H1 (cell line): ENCODE data around the gene PIEZO1. TPM values are rescaled to one million over a fixed set of nuclear protein-coding genes. Genes with fewer than 3 reads are reported as not detected.

Source experiments
- CTCF ChIA-PET: fragments of 300-600 bp; sonication (Branson Sonifier 250); formaldehyde crosslinking; loops from one replicate; lab custom pipeline; 2021; ENCODE audit not compliant: partially characterized antibody; lab: Charles Lee
- POLR2A ChIA-PET: fragments of 300-600 bp; sonication (Branson Sonifier 250); formaldehyde crosslinking; loops from one replicate; lab custom pipeline; 2021; ENCODE audit warnings: inconsistent platforms; ENCODE audit not compliant: partially characterized antibody; lab: Charles Lee
- DNase-seq, 2 experiments: peaks; one replicate each; pipeline versions ENCODE4 v3.0.0 to v3.0.0-alpha.2; 2010 to 2022; ENCODE audit warnings: low spot score in 2 of 2, low read depth in 1 of 2, mixed read lengths in 1 of 2
- FAIRE-seq: peaks from 2 replicates; lab custom pipeline; 2011; peaks lifted over from hg19 to GRCh38; lab: Jason Lieb, UNC
- H2AFZ ChIP-seq: 2 replicates; pipeline ENCODE4 v1.8.1; 2012; ENCODE audit warnings: low read length, inconsistent platforms
- H2AK5ac ChIP-seq: 2 replicates; pipeline ENCODE4 v1.6.1; 2013; ENCODE audit warnings: low read depth, low read length
- H2BK120ac ChIP-seq: replicated peaks from 2 replicates; pipeline ENCODE3; 2013; ENCODE audit warnings: low read depth, low read length, inconsistent platforms
- H2BK12ac ChIP-seq: 2 replicates; pipeline ENCODE4 v1.6.1; 2013; ENCODE audit warnings: low read depth, low read length
- H2BK15ac ChIP-seq: 2 replicates; pipeline ENCODE4 v1.6.1; 2013; ENCODE audit warnings: low read length
- H2BK20ac ChIP-seq: 2 replicates; pipeline ENCODE4 v1.6.1; 2013; ENCODE audit warnings: low read length
- H2BK5ac ChIP-seq: 2 replicates; pipeline ENCODE4 v1.6.1; 2013; ENCODE audit warnings: low read depth, low read length
- H3K14ac ChIP-seq: 2 replicates; pipeline ENCODE4 v1.6.1; 2013; ENCODE audit warnings: inconsistent platforms; ENCODE audit not compliant: insufficient read length
- H3K18ac ChIP-seq: 2 replicates; pipeline ENCODE4 v1.6.1; 2013; ENCODE audit warnings: low read length; ENCODE audit errors: extremely low read depth
- H3K23ac ChIP-seq: 2 replicates; pipeline ENCODE4 v1.6.1; 2013; ENCODE audit warnings: inconsistent platforms; ENCODE audit not compliant: insufficient read length
- H3K23me2 ChIP-seq: 2 replicates; pipeline ENCODE4 v1.6.1; 2013; ENCODE audit warnings: low read depth, low read length
- H3K27ac ChIP-seq: 2 replicates; pipeline ENCODE4 v1.6.1; 2011; ENCODE audit warnings: low read depth, low read length, inconsistent platforms
- H3K27me3 ChIP-seq, 4 experiments: replicated peaks in 1 of 4; 1 replicate in 1 of 4; 2 replicates in 3 of 4; pipeline versions ENCODE4 v1.6.1 to v1.8.1; 2011 to 2013; ENCODE audit warnings: low read length in 3 of 4, mild to moderate bottlenecking in 3 of 4, inconsistent platforms in 2 of 4, mixed read lengths in 2 of 4, moderate library complexity in 1 of 4; ENCODE audit not compliant: control insufficient read depth in 3 of 4, insufficient read depth in 3 of 4; ENCODE audit errors: extremely low read depth in 1 of 4
- H3K36me3 ChIP-seq, 4 experiments: 2 replicates each; pipeline versions ENCODE4 v1.6.1 to v1.8.1; 2011 to 2013; ENCODE audit warnings: mild to moderate bottlenecking in 4 of 4, low read length in 3 of 4, moderate library complexity in 2 of 4, control low read depth in 1 of 4, inconsistent platforms in 1 of 4; ENCODE audit not compliant: insufficient read depth in 4 of 4, control insufficient read depth in 2 of 4
- H3K4ac ChIP-seq: replicated peaks from 2 replicates; pipeline ENCODE3; 2013; ENCODE audit warnings: low read length, low read depth, mixed read lengths, inconsistent platforms; ENCODE audit not compliant: insufficient read length
- H3K4me1 ChIP-seq, 4 experiments: replicated peaks in 1 of 4; 1 replicate in 1 of 4; 2 replicates in 3 of 4; pipeline versions ENCODE4 v1.6.1 to v1.8.1; 2011 to 2013; ENCODE audit warnings: low read length in 3 of 4, inconsistent platforms in 2 of 4, mixed read lengths in 1 of 4; ENCODE audit not compliant: insufficient read depth in 4 of 4, control insufficient read depth in 3 of 4
- H3K4me2 ChIP-seq, 2 experiments: 2 replicates each; pipeline versions ENCODE4 v1.6.1 to v1.8.1; 2011 to 2013; ENCODE audit warnings: low read depth in 2 of 2, low read length in 2 of 2, control low read depth in 1 of 2, inconsistent platforms in 1 of 2, mild to moderate bottlenecking in 1 of 2; ENCODE audit not compliant: insufficient read depth in 1 of 2
- H3K4me3 ChIP-seq, 4 experiments: fragments of 200-600, 300-600 bp in 1 of 4; sonication (generic), shearing (Covaris generic), sonication (Bioruptor Twin) in 1 of 4; 2 replicates each; pipeline versions ENCODE4 v1.5.1 to v1.8.1; 2011 to 2016; ENCODE audit warnings: low read length in 4 of 4, low read depth in 3 of 4, control low read depth in 2 of 4, inconsistent platforms in 2 of 4, mild to moderate bottlenecking in 2 of 4, mixed read lengths in 1 of 4, moderate library complexity in 1 of 4; ENCODE audit not compliant: insufficient read depth in 2 of 4; ENCODE audit errors: extremely low read depth in 1 of 4
- H3K56ac ChIP-seq: replicated peaks from 2 replicates; pipeline ENCODE3; 2013; ENCODE audit warnings: low read depth, mild to moderate bottlenecking, mixed read lengths, low read length, inconsistent platforms; ENCODE audit not compliant: insufficient read length
- H3K79me1 ChIP-seq: 2 replicates; pipeline ENCODE4 v1.6.1; 2013; ENCODE audit warnings: low read depth, low read length, control low read depth
- H3K79me2 ChIP-seq, 2 experiments: 2 replicates each; pipeline versions ENCODE4 v1.6.1 to v1.8.1; 2012 to 2013; ENCODE audit warnings: low read length in 2 of 2, mild to moderate bottlenecking in 2 of 2, inconsistent platforms in 1 of 2; ENCODE audit not compliant: insufficient read depth in 2 of 2, control insufficient read depth in 1 of 2
- H3K9ac ChIP-seq, 4 experiments: replicated peaks in 1 of 4; 1 replicate in 1 of 4; 2 replicates in 3 of 4; pipeline versions ENCODE4 v1.6.1 to v1.8.1; 2011 to 2013; ENCODE audit warnings: low read depth in 3 of 4, low read length in 3 of 4, control low read depth in 2 of 4, mild to moderate bottlenecking in 2 of 4, moderate library complexity in 2 of 4, inconsistent platforms in 1 of 4; ENCODE audit errors: extremely low read depth in 1 of 4
- H3K9me3 ChIP-seq, 2 experiments: 2 replicates each; pipeline versions ENCODE4 v1.6.1 to v1.8.1; 2012 to 2013; ENCODE audit warnings: mild to moderate bottlenecking in 2 of 2, moderate library complexity in 2 of 2, control low read depth in 1 of 2, inconsistent platforms in 1 of 2, low read depth in 1 of 2, low read length in 1 of 2, mixed read lengths in 1 of 2; ENCODE audit not compliant: insufficient read depth in 2 of 2
- H4K20me1 ChIP-seq, 2 experiments: replicated peaks in 1 of 2; 2 replicates each; pipeline versions ENCODE3 to v1.8.1; 2011 to 2013; ENCODE audit warnings: inconsistent platforms in 2 of 2, low read length in 2 of 2, mild to moderate bottlenecking in 1 of 2; ENCODE audit not compliant: insufficient read depth in 2 of 2, control insufficient read depth in 1 of 2
- H4K5ac ChIP-seq: 2 replicates; pipeline ENCODE4 v1.6.1; 2013; ENCODE audit warnings: low read length, low read depth, mixed read lengths, inconsistent platforms; ENCODE audit not compliant: insufficient read length
- H4K8ac ChIP-seq: 2 replicates; pipeline ENCODE4 v1.8.0; 2013; ENCODE audit warnings: mild to moderate bottlenecking, moderate library complexity, low read length, inconsistent platforms; ENCODE audit not compliant: insufficient read depth; ENCODE audit errors: extremely low read depth
- H4K91ac ChIP-seq: replicated peaks from 2 replicates; pipeline ENCODE3; 2013; ENCODE audit warnings: low read length, mixed read lengths, inconsistent platforms; ENCODE audit not compliant: insufficient read length
- EGR1 ChIP-seq: IDR thresholded peaks from 2 replicates; pipeline ENCODE4 v1.6.1; 2011; ENCODE audit warnings: low read depth, low read length, borderline replicate concordance
- EP300 ChIP-seq, 2 experiments: IDR thresholded peaks; 1 replicate in 1 of 2; 2 replicates in 1 of 2; pipeline ENCODE4 v1.6.1; 2011 to 2012; ENCODE audit warnings: low read depth in 2 of 2, low read length in 2 of 2, mild to moderate bottlenecking in 2 of 2, borderline replicate concordance in 1 of 2, inconsistent platforms in 1 of 2, moderate library complexity in 1 of 2
- GTF2F1 ChIP-seq: IDR thresholded peaks from 2 replicates; pipeline ENCODE4 v1.6.1; 2012; ENCODE audit warnings: low read depth, low read length, improper control_type of control experiment, borderline replicate concordance
- KDM5A ChIP-seq: fragments of 200-600 bp; IDR thresholded peaks from 2 replicates; pipeline ENCODE4 v1.7.1; 2012; ENCODE audit warnings: mild to moderate bottlenecking, low read length, inconsistent platforms, mixed read lengths
- NANOG ChIP-seq: IDR thresholded peaks from 2 replicates; pipeline ENCODE4 v1.6.1; 2011; ENCODE audit warnings: low read length, low read depth, mild to moderate bottlenecking, inconsistent platforms; ENCODE audit not compliant: insufficient read depth, poor library complexity, severe bottlenecking
- ZNF274 ChIP-seq: IDR thresholded peaks from 2 replicates; pipeline ENCODE4 v1.7.0; 2012; ENCODE audit warnings: low read length, borderline replicate concordance; ENCODE audit errors: extremely low read depth
- WGBS, 2 experiments: shearing (Covaris generic) in 1 of 2; methylation state at CpG; one replicate each; pipeline versions ENCODE4 v1.1.6 to v1.1.7; 2013 to 2015; ENCODE audit warnings: low lambda C conversion rate in 2 of 2, mixed read lengths in 2 of 2, inconsistent platforms in 1 of 2, low coverage in 1 of 2, missing lambda C conversion rate in 1 of 2; ENCODE audit not compliant: insufficient replicate concordance in 2 of 2, insufficient coverage in 1 of 2, insufficient read length in 1 of 2; ENCODE audit errors: extremely low coverage in 1 of 2, missing lambda C conversion rate in 1 of 2; 5-methylcytosine and 5-hydroxymethylcytosine counted together
- polyA plus RNA-seq, 7 experiments: library from polyadenylated mRNA; depleted of rRNA in 3 of 7; stranded (reverse) in 5 of 7; unstranded in 2 of 7; fragments of >200 nt in 5 of 7; fragments of 200-250 nt in 2 of 7; gene quantifications; 1 replicate in 5 of 7; 2 replicates in 1 of 7; 4 replicates in 1 of 7; pipeline versions ENCODE4 v1.2.1 to v1.2.3, GENCODE V29; 2011 to 2013; ENCODE audit warnings: missing spikeins in 2 of 7, mixed read lengths in 2 of 7
- total RNA-seq: library from RNA; stranded (reverse); fragmentation: NEBNext Ultra II Directional; extraction: Animal tissue kit (Norgen Biotek cat#: 25700); gene quantifications from 2 replicates; pipeline ENCODE4 v1.2.1, GENCODE V29; 2021
- TF ChIP-seq, protein P1 (sequence below), 3 experiments: IDR thresholded peaks; 1 replicate in 2 of 3; 2 replicates in 1 of 3; pipeline versions ENCODE4 v1.5.1 to v1.6.1; 2011; ENCODE audit warnings: low read length in 3 of 3, mild to moderate bottlenecking in 3 of 3, inconsistent platforms in 2 of 3, low read depth in 1 of 3, moderate library complexity in 1 of 3; ENCODE audit not compliant: insufficient read depth in 1 of 3; ENCODE audit errors: control extremely low read depth in 1 of 3

PIEZO1 gene
- total and polyA plus RNA-seq, 2 of the 8 experiments (the other 6 are each of a cell fraction or from before 2014, with no cell fraction given) = 42.3 to 67.5 TPM

DNA sequence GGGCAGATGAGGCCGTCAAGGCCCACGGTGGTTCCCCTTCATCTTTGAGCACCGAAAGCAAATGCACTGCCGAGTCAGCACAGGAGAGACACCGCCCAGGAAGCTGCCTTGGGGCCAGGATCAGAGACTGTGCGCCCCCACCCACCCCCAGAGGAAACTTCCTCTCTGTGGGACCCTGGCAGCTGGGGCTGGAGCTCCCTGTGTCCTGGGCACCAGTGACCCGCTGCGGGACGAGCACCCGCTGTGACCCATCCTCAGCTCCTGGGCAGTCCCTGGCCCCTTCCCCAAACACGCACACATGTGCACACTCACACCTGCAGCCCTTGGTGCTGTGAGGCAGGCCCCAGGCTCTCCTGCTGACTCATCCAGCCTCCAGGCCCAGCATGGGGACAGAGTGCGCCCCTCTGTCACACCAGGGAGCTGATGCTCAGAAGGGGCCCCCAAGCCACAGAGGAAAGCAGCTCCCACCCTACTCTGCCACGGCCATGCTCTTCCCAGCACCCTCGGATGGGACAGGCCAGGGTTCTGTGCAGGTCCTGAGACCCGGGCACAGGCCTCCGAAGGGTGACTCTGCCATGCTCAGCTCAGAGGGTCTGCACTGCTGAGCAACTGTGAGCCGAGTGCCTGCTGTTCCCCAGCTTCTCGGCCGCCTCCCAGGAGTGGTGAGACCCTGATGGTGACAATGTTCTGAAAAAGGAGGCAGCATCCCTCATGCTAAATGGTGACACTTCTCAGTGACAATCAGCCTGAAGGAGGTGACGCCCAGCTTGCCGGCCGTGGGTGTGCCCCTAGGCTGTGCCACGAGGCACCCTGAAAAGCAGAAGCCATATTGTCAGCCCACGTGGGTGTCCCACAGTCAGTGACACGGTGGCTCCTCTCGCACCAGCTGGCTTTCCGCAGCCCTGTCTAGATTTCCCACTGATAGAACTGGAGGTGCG is 3.6 kb downstream of the PIEZO1 start:
- Histone ChIP-seq H3K14ac (no peak overlapping the region), H3K18ac (peak overlapping the region; percentile 19; the same call in 1 of the 2 replicates), H2BK5ac (no peak overlapping the region), H3K79me2 (peaks cover 0 to 26% of the 10 kb centered on the region in 2 experiments; a peak in 1 of 4 replicates), H3K56ac (no peak overlapping the region), H3K23me2 (peaks cover 6% of the 10 kb centered on the region; the same call in 1 of the 2 replicates), H2AK5ac (no peak overlapping the region; the same call in 1 of the 2 replicates), H3K23ac (no peak overlapping the region), H2BK20ac (no peak overlapping the region), H3K27me3 (peaks cover 0 to 6% (median 3%) of the 10 kb centered on the region in 4 experiments; a peak in 3 of 7 replicates), H2BK120ac (no peak overlapping the region), H3K4ac (no peak overlapping the region), H2AFZ (no peak overlapping the region), H3K27ac (no peak overlapping the region), H3K4me2 (no peak overlapping the region), H3K4me3 (no peak overlapping the region), H3K9me3 (no peaks in the 10 kb centered on the region), H3K79me1 (peaks cover 4% of the 10 kb centered on the region; the same call in 1 of the 2 replicates), H2BK12ac (no peak overlapping the region), H3K4me1 (peaks cover 2 to 19% (median 9%) of the 10 kb centered on the region in 4 experiments), H4K20me1 (peaks cover 0 to 11% of the 10 kb centered on the region in 2 experiments), H4K91ac (no peak overlapping the region), H4K8ac (no peak overlapping the region; the same call in 1 of the 2 replicates), H2BK15ac (no peak overlapping the region), H4K5ac (no peak overlapping the region), H3K9ac (no peak overlapping the region), H3K36me3 (no peaks in the 10 kb centered on the region)
- FAIRE-seq = no peak
- no peak for DNase-seq
- CTCF ChIA-PET = interaction anchor here (0.7 to 7.4 kb wide), 14 partner anchors 11 to 1003 kb away, joined by 3 to 94 read pairs (median 4); no protein-coding TSS in a partner anchor
- POLR2A ChIA-PET = interaction anchor here (0.6 to 2.0 kb wide), 8 partner anchors 8 to 478 kb away, joined by 3 to 9 read pairs (median 4); no protein-coding TSS in a partner anchor
- 88% methylated on average over 28 of the region's 28 CpGs; no CpG with 5 or more reads in 1 of the 2 experiments for WGBS, 2 experiments
- TF ChIP-seq EP300 (IDR thresholded peaks at IDR 0.05; ENCODE audit: borderline replicate concordance in 1 of 2, low read depth in 2 of 2, low read length in 2 of 2) (no peak), ZNF274 (no peak), GTF2F1 (no peak), KDM5A (no peak), EGR1 (no peak), NANOG (no peak)
- TF ChIP-seq, protein P1, sequence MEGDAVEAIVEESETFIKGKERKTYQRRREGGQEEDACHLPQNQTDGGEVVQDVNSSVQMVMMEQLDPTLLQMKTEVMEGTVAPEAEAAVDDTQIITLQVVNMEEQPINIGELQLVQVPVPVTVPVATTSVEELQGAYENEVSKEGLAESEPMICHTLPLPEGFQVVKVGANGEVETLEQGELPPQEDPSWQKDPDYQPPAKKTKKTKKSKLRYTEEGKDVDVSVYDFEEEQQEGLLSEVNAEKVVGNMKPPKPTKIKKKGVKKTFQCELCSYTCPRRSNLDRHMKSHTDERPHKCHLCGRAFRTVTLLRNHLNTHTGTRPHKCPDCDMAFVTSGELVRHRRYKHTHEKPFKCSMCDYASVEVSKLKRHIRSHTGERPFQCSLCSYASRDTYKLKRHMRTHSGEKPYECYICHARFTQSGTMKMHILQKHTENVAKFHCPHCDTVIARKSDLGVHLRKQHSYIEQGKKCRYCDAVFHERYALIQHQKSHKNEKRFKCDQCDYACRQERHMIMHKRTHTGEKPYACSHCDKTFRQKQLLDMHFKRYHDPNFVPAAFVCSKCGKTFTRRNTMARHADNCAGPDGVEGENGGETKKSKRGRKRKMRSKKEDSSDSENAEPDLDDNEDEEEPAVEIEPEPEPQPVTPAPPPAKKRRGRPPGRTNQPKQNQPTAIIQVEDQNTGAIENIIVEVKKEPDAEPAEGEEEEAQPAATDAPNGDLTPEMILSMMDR (IDR thresholded peaks at IDR 0.05; ENCODE audit: control extremely low read depth in 1 of 3, insufficient read depth in 1 of 3, low read depth in 1 of 3, low read length in 3 of 3) = no peak
